ENCODE data around the gene SLC6A2.
"Not testable (repeated sequence)": the region's sequence is repeated elsewhere in the genome, so short reads cannot be mapped to it uniquely, and the experiment has no call there.

SLC6A2 gene

DNA sequence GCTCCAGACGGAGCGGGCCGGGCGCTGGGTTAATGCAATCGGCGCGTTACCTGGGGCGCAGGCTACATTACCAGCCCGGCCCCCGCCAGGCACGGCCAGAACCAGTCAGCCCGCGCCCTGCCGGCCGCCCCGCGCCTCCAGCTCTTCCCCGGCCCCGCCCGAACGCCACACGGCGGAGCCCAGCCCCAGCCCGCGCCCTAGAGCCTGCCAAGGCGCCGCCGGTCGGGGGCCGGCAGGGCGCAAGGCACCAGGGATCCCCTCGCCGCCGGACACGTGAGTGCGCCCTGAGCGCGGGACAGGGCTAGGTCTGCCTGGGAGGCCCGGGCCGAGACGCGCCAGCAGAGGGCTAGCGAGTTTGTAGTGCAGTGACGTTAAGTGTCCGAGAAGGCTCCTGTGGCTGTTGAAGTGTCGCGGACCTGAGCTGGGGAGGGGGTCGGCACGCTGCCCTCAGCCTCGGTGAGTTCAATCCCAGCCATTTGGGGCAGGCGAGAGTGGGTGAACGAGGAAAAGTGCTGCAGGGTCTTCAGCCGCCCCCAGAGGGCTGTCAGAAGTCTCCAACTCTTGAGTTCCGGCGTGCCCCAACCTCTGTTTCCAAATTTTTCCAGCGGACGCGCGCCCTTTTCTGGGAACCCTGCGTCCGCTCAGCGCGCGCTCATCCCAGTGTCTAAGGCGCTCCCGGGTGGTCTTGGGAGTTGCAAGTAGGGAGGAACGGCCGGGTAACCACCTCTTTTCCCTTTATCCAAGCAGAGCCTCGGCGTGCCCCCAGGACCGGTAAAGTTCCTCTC lies at the start of gene SLC6A2:
Gene SLC6A2 (plus strand): TSS at position 92 of the 785 bp plus-strand sequence. CDS start 707 bp downstream, outside the sequence.
- DNase-seq (ENCODE audit: low read depth) = no peak

DNA sequence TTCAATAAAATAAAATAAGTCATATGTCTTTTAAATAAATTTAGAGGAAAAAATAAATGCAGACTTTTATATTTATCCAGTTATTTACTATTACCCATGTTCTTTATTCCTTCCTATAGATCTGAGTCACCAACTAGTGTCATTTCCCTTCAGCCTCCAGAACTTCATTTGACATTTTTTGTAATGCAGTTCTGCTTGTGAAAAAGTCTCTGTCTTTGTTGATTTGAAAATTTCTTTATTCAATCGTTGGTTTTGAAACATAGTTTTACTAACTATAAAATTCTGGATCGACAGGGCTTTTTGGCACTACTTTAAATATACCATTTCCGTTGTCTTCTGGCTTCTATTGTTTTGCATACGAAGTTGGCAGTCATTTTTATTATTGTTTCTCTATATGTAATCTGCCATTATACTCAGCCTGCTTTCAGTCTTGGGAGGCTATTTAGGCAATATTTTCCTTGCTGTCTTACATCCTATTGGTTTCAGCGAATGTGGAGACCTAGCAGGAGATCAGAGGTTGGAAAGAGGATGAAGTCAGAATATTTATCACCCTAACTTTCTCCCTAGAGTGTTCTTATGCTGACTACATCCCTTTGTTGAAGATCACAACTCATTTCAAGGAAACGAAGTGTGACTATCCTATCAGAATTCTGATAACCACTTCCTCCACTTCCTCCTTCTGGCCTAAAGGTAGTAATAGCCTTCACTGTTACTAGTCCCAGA lies 42.0 kb upstream of the SLC6A2 start:
- no peak for DNase-seq (ENCODE audit: low read depth)

DNA sequence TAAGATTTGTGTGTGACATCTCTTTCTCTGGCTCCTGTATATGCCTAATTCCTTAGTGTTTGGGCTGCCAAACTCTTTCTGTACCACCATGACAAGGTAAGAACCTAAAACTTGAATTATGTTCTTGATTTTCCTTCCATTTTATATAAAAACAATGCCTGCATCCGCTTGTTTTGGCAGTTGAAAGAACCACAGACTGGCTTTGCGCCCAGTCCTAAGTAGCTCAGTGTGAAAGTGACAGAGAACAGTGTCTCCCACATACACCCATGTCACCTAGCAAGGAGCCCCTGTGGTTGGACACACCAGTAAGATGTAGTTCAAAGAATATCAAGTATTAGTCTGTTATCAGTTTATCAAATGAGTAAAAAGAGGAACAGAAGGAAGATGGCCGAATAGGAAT lies 40.7 kb upstream of the SLC6A2 start:
- DNase-seq (ENCODE audit: low read depth) = no peak

DNA sequence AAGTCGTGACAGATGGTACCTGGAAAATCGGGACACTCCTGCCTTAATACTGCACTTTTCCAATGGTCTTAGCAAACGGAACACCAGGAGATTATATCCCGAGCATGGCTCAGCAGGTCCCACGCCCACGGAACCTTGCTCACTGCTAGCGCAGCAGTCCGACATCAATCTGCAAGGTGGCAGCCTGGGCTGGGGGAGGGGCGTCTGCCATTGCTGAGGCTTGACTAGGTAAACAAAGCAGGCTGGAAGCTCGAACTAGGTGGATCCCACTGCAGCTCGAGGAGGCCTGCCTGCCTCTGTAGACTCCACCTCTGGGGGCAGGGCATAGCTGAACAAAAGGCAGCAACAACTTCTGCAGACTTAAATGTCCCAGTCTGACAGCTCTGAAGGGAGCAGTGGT lies 40.1 kb upstream of the SLC6A2 start:
- not testable (repeated sequence) for DNase-seq (ENCODE audit: low read depth)

DNA sequence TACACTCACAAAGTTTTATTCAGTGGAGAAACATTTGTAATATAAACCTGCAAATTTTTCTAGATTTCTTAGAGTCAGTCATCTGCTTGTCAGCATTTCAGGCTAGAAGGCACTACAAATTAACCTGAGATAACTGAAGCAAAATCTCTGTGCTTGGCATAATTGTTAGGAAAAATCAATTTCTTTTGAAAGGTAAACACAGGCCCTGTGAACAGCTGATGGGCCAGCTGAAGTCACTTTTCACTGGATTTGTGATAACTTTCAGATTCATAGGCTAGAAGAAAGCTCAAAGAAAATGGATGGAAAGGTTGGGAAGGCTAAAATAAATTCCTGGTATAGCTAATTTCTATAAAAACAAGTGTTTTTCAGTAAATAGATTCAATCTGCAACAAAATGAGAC lies 34.0 kb upstream of the SLC6A2 start:
- DNase-seq (ENCODE audit: low read depth) = no peak

DNA sequence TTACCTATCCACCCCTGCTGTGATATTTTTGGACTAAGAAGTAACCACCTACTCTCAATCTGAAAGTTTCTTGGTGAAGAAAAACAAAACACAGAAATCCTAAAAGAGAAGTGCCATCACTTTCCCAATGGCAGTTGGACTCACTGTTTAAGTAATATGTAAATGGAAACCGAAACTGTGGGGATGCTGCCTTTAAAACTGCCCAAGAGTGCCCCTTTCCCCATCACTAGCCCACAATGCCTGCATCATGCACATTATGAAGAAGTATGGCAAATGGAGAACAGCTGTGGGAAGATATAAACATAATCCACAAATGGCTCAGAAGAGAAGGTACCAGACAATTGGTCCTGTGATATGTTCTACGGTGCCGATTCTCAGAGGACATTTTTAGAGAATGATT lies 33.5 kb upstream of the SLC6A2 start:
- no peak for DNase-seq (ENCODE audit: low read depth)

DNA sequence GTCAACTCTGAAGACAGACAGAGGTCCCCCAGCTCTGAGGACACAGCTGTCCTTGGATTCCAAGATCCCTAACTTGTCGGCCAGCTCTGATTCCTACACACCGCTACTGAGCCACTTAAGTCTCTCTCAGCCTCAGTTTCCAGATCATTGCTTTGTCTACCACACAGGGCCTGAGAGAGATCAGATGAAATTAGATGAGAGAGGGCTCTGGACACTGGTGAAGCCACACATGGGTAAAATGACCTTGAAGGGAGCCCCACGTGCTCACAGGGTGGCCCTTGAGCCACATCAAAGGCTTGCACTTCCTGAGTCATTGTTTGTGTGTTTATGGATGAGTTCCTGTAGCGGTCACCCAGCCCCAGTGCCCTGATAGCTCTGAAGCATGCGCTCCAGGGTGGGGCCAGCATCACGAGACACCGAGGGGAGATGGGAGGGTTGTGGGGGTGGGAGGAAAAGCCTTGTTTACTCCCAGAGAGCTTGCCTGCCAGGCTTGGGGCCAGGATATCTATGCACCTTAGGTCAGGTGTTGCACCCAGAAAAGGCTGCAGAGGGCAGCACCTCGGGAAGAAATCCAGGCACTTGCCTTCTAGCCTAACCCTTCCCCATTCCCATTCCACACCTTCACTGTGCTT lies 32.7 kb upstream of the SLC6A2 start:
- DNase-seq (ENCODE audit: low read depth) = no peak

DNA sequence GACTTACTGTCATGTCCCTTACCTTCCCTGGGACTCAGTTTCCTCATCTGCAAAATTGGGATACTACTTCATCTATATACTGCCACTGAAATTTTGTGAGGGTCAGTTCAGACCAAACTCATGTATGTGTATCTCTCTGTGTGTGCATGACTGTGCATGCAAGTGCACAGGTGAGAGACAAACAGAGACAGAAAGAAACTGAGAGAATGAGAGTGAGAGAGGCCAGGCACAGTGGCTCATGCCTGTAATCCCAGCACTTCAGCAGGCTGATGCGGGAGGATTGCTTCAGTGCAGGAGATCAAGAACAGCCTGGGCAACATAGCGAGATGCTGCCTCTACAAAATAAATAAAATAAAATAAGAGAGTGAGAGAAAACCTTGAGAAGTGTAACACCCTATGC lies 32.1 kb upstream of the SLC6A2 start:
- no peak for DNase-seq (ENCODE audit: low read depth)

DNA sequence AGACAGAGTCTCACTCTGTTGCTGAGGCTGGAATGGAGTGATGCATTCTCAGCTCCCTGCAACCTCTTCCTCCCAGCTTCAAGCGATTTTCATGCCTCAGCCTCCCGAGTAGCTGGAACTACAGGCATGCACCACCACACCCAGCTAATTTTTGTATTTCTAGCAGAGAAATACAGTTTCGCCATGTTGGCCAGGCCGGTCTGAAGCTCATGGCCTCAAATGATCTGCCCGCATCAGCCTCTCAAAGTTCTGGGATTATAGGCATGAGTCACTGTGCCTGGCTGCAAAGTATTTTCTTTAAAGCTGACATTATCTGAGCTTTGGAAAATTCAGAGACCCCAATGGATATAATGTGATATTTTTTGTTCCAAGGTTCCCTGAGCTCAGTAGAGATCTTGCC lies 31.1 kb upstream of the SLC6A2 start:
- DNase-seq (ENCODE audit: low read depth) = no peak

DNA sequence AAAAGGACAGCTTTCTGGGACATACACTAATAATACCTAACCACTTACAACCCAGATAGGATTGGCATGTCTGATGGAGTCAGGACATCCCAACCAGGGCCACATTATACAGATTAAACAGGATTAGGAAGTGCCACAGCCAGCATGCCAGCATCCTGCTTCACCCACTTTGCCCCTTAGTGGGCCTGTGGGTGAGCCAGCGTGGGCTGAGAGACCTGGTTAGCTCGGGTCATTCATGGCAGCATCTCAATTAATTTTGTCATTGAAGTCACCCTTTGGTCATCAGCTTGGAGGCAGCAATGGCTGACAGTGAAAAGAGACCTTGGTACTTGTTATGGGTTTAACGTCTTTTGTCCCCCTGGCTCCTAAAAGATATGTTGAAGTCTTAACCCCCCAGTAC lies 29.9 kb upstream of the SLC6A2 start:
- no peak for DNase-seq (ENCODE audit: low read depth)

DNA sequence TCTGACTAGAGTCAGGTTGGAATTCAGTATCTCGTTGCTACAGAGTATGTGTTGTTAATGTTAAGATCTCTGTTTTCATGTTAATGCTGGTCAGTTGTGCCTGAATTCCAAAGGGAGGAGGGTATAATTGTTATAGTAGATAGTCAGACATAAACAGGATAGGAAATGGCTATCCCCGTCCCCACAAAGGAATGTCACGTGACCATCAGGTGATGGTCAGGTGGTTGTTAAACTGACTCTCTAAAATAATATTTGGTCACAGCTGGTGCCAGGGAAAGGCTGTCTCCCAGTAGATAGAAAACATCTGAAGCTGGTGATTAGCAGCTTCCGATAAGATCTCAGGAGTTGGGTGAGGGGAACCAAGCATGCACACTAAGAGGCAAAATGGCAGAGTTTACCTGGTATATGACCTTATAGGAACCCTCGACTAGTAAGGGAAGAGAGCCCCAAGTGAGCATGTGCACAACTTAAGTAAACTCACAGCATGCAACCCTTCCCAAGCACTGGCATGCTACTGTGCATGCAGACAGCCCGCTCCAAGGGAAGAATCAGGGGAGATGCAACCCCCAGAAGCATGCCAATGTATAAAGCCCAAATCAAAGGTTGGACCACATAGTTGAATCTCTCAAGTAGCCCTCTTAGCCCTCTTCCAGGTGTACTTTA lies 27.4 kb upstream of the SLC6A2 start:
- no peak for DNase-seq (ENCODE audit: low read depth)

DNA sequence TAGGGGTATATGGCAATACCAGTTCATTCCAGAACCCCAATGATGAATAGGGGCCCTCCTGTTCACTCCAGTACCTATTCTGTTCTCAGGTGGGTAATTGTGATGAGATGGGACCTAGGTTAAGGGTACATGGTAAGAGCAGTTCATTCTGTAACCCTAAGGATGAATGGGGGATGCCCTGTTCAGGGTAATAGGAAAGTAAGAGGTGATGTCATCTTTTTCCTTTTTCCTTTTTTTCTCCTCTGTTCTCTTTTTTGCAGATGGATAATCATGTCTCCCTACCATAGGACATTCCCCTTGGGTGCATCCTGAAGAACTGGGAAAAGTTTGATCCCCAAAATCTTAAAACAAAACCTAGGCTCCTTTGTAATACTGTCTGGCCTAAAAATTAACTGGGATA lies 25.0 kb upstream of the SLC6A2 start:
- DNase-seq (ENCODE audit: low read depth) = no peak

DNA sequence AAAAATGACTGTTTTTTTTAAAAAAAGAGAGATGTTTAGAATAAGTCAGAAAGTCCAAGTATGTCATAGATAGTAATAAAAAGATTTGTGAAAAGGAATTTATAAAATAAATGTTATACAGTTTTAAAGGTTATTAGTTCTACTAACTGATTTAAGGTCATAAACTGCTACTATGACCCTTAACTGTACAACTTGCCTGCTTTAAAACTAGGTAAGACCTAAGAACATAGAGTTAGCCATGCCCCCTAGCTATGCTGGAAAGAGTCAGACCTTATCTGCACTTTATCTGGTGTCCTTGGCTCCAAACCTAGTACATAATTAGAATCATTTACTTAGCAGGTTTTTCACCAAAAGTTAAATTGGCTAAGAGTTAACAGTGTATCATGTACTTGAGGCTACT lies 23.5 kb upstream of the SLC6A2 start:
- DNase-seq (ENCODE audit: low read depth) = no peak

DNA sequence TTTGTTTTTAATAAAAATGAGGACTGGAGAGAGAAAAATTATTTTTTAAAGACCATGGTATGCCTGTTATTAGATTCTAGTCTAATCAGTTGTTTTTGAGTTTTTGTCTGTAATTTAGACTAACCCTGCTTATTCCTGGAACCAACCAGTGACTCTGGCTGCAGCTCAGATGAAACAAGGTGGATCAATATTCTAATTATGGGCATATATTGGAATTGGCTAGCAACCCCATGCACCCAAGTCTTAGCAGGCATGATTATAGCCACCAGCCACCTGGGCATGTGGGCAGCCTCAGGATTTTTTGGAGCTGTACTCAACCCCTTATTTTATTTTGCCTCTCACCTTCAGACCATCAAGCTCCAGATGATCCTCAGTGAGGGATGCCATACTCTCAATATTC lies 21.6 kb upstream of the SLC6A2 start:
- no peak for DNase-seq (ENCODE audit: low read depth)

DNA sequence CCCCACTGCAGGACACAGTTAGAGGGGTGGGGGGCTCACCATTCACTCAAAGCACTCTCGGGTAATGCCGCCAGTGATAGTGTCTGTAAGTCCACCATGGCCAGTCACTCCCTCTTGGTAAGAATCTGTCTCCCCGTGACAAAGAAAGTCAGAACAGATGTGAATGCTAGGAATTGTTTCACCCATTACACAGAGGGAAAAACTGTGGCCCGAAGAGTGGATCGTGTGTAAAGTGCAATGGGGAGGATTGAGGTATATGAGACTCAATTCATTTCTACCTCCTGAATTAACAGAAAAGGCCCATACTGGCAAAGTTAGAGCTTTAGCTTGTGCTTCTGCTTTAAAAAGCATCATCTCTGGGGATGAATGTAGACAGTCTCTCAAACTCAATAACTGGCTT lies 17.5 kb upstream of the SLC6A2 start:
- no peak for DNase-seq (ENCODE audit: low read depth)

DNA sequence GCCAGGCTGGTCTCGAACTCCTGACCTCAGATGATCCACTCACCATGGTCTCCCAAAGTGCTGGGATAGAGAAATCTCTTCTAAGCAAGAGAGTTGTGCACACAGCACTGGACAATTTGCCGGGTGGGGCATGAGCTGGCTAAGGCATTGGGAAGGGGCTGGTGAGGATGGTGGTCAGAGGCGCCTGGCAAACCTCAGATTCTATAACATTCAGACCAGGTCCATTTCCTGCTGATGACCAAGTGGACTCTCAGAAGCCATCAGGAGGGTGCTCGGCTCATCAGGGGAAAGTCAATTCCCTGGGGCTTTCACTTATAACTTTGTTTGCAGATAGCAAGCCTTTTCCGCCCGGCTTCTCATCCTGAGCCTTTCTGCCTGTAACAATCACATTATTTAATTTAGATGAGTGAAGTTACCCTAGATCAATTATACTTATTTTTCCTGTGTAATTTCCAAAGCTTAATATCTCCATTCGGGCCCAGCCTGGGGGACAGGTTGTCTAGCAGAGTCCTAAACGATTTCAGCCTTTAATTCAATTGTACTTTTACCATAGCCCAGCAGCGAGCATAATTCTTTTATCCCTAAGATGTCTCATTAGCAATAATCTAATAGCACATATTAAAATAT lies 15.0 kb upstream of the SLC6A2 start:
- no peak for DNase-seq (ENCODE audit: low read depth)

DNA sequence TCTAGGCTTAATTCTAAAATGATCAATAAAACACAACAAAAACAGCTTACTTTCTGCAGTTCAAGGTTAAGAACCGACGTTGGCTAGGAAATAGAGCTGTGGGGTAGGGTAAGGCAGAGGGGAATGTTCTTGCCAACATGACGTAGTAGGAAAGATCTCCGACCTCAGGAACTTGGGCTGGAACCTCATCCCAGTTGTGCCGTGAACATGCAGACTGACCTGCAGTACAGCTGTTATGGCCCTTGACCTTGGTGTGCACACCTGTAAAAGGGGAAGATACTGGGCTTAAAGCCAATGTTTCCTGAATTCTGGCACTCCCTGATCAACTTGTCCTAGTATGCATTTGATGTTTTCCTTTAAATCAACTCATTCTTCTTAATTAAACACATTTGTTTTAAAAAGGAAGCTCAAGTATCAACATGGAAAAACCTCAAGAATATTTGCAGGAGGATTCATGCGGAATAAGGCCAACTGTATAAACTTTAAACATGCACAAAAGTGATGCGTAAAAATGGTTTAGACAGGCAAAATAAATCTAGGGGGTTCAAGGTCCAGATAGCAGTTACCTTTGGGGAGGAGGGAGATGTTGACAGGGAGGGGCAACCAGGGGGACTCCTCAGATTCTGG lies 14.2 kb upstream of the SLC6A2 start:
- DNase-seq (ENCODE audit: low read depth) = no peak

DNA sequence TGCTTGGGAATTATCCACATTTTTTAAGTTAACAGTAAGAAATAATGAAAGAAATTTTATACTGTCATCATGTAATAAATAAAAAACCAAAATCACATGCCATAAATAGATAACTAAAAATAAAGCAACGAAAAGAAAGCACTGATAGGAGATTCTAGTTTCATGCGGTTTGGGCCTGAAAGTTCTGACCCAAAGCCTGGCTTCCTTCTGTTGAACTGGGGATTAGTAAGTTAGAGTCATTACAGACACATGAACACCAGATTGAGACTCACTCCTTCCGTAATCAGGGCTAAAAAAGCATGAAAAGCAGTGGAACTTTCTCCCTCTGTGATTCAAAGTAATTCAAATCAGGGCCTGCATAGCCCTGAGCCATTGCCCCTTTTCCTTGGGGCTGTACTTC lies 13.2 kb upstream of the SLC6A2 start:
- no peak for DNase-seq (ENCODE audit: low read depth)

DNA sequence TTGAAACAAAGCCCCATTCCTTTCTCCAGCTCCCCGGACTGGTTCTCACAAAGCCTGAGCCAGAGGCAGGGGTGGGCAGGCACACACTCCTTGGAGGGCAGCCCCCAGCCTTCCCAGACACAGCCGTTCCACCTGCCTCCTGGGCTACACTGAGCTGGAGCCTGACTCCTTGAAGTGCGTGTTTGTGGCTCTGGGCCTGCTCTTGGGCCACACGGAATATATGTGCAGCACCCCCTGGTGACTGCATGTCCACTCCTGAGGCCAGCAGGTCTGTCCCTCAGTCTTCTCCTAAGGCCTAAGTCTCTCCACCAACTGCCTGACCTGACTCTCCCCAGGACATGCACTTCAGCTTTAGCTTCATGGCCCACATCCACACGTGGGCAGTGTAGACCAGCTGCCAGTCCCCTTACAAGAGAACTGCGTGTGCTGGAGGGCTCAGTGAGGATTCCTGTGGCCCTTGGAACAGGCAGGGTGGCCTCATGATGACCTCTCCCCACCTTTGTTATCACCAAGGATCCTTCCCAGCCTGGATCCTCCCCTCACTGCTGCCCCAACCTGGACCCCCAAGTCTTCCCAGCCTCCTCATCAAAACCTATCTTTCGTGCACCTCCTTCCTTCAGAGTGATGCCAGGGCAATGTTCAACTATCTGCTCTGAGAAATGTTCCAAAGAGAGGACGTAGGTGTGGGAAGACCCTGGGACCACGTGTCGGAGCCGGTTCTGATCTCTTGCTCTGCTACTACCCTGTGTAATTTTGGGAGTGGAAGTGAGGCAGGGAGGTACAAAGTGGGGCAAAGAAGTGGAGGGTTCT lies 12.4 kb upstream of the SLC6A2 start:
- no peak for DNase-seq (ENCODE audit: low read depth)

DNA sequence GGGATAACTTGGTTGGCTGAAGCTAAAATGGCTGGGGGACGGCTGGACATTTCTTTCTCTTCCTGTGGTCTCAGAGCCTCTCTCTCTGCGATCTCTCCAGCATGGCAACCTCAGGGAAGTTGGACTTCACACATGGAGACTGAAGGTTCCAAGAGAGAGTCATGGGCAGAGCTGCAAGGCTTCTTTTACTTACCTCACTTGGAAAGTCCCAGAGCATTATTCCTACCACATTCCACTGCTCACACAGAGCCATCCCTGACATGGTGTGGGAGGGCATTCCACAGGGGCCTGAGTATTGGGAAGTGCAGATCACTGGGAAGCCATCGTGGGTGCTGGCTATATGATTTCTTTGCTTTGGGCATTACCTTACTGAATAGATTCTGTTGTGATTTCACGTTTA lies 9.8 kb upstream of the SLC6A2 start:
- DNase-seq (ENCODE audit: low read depth) = no peak

DNA sequence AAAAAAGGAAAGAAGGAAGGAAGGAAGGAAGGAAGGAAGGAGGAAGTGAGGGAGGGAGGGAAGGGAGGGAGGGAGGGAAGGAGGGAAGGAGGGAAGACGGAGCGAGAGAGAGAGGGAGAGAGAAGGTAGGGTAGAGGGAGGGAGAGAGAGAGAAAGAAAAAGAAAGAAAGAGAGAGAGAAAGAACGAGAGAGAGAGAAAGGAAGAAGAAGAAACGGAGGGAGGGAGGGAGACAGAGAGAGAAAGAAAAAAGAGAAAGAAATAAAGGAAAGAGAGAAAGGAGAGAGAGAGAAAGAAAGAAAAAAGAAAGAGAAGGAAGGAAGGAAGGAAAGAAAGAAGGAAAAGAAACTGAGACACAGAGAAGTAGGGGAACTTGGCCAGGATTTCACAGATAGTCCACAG lies 8.4 kb upstream of the SLC6A2 start:
- no peak for DNase-seq (ENCODE audit: low read depth)

All from stimulated activated CD8-positive, alpha-beta memory T cell treated with anti-CD3 and anti-CD28 coated beads, Interleukin-12 subunit alpha, Interleukin-12 subunit beta, amount 100 ng/mL, for 4 hours (primary cell).